ENCODE results near the gene NECAB3.

GRCh38 chr20:33673114-33673409, 1.2 kb downstream of the NECAB3 start:
- no peak for TF ChIP-seq CTCF (IDR thresholded peaks at IDR 0.05; ENCODE audit: low read depth, low read length, poor library complexity, severe bottlenecking)
- TF ChIP-seq EZH2phosphoT487 (IDR thresholded peaks at IDR 0.05; ENCODE audit: borderline replicate concordance, low read length), result no peak

Data from DOHH2 (cell line).